Fibroblast of the aortic adventitia (primary cell): Measurements from ENCODE around the gene NKD1. TPM values are rescaled to one million over a fixed set of nuclear protein-coding genes. Genes with fewer than 3 reads are reported as not detected.

Experiments used
- DNase-seq: peaks from one replicate; pipeline ENCODE4 v3.0.0-alpha.2; 2010; ENCODE audit warnings: low read depth
- H3K4me3 ChIP-seq: 2 replicates; pipeline ENCODE4 v1.5.1; 2011; ENCODE audit warnings: low read depth, mild to moderate bottlenecking, control low read depth, low read length, moderate library complexity
- total RNA-seq: library from RNA; depleted of rRNA; stranded (reverse); fragments of >200 nt; gene quantifications from 2 replicates; pipeline ENCODE4 v1.2.3, GENCODE V29; 2012; ENCODE audit warnings: low replicate concordance
- TF ChIP-seq, protein P1 (sequence below): IDR thresholded peaks from 2 replicates; pipeline ENCODE4 v1.5.1; 2011; ENCODE audit warnings: mild to moderate bottlenecking, low read length, control low read depth, inconsistent platforms; ENCODE audit not compliant: insufficient read depth

NKD1 gene
- total RNA-seq, 1 donor: 0.09 TPM

DNA sequence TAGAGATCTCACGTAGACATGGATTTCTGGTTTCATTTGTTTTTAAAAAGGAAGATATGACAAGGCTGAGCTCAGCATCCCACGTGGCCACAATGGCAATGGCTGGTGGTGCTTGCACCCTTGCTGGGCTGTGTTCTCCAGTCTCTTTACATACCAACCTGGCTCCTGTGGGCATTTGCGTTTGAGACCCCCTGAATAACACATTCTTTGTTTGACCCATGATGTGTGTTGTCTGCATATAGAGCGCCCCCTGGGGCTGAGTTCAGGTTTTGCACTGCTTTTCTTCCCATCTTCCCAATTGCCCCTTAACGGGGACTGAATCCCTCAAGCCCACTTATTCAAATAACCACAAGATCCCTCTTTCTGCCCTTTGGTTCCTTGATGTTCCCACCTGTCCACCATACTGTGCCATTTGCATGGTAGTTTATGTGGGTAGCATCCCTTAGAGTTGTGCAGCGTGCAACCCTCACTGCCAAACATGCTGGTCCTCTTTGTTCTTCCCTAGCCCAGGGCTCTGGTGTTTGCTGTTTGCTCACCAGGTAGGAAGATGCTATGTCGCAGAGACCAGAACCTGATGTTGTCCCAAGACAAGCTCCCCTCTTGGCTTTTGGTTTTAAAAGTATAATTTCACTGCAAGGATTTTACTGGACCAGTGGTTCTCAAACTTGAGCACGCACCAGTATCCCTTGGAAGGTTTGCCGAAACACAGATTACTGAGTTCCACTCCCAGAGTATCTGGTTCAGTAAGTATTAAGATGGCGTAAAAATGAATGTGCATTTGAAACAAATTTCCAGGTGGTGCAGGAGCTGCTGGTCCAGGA lies 38.5 kb upstream of the NKD1 start:
- TF ChIP-seq, protein P1, sequence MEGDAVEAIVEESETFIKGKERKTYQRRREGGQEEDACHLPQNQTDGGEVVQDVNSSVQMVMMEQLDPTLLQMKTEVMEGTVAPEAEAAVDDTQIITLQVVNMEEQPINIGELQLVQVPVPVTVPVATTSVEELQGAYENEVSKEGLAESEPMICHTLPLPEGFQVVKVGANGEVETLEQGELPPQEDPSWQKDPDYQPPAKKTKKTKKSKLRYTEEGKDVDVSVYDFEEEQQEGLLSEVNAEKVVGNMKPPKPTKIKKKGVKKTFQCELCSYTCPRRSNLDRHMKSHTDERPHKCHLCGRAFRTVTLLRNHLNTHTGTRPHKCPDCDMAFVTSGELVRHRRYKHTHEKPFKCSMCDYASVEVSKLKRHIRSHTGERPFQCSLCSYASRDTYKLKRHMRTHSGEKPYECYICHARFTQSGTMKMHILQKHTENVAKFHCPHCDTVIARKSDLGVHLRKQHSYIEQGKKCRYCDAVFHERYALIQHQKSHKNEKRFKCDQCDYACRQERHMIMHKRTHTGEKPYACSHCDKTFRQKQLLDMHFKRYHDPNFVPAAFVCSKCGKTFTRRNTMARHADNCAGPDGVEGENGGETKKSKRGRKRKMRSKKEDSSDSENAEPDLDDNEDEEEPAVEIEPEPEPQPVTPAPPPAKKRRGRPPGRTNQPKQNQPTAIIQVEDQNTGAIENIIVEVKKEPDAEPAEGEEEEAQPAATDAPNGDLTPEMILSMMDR: peak; percentile 61
- no peak overlapping the region for H3K4me3 ChIP-seq
- DNase-seq: peak; percentile 3

DNA sequence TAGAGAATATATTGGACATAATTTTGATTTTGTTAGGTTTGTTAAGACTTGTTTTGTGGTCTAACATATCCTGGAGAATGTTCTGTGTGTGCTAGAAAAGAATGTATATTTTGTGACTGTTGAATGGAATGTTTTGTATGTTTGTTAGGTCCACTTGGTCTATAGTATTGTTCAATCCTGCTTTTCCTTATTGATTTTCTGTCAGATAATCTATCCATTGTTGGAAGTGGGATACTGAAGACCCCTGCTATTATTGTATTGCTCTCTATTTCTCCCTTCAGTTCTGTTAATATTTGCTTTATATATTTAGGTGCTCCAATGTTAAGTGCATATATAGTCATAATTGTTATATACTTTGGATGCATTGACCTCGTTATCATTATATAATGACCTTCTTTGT lies 33.0 kb upstream of the NKD1 start:
- DNase-seq: no peak
- H3K4me3 ChIP-seq: no peak overlapping the region
- TF ChIP-seq, protein P1: no peak

DNA sequence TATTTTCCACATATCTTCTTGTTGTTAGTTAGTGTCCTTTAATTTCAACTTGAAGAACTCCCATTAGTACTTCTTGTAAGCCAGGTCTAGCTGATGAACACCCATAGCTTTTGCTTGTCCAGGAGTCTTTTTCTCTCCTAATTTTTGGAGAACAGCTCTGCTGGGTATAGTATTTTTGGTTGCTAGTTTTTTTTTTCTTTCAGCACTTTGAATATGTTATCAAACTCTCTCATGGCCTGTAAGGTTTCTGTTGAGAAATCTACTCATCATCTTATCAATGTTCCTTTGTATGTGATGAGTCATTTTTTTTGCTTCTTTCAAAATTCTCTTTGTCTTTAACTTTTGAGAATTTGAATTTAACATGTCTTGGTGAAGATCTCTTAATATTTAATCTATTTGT lies 31.8 kb upstream of the NKD1 start:
- TF ChIP-seq, protein P1: no peak
- no peak overlapping the region for H3K4me3 ChIP-seq
- no peak for DNase-seq

DNA sequence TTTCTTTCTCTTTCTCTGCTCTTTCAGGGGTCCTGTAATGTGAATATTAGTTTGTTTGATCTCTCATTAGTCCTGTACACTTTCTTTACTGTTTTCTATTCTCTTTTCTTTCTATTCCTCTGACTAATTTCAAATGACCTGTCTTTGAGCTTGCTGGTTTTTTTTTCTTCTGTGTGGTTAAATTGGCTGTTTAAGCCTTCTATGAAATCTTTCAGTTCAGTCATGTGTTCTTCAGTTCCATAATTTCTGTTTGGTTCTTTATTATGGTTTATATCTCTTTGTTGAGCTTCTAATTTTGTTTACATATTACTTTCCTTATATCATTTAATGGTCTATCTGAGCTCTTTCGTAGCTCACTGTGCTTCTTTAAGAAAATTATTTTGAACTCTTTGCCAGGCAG lies 31.3 kb upstream of the NKD1 start:
- DNase-seq: no peak
- TF ChIP-seq, protein P1: no peak
- no peak overlapping the region for H3K4me3 ChIP-seq

DNA sequence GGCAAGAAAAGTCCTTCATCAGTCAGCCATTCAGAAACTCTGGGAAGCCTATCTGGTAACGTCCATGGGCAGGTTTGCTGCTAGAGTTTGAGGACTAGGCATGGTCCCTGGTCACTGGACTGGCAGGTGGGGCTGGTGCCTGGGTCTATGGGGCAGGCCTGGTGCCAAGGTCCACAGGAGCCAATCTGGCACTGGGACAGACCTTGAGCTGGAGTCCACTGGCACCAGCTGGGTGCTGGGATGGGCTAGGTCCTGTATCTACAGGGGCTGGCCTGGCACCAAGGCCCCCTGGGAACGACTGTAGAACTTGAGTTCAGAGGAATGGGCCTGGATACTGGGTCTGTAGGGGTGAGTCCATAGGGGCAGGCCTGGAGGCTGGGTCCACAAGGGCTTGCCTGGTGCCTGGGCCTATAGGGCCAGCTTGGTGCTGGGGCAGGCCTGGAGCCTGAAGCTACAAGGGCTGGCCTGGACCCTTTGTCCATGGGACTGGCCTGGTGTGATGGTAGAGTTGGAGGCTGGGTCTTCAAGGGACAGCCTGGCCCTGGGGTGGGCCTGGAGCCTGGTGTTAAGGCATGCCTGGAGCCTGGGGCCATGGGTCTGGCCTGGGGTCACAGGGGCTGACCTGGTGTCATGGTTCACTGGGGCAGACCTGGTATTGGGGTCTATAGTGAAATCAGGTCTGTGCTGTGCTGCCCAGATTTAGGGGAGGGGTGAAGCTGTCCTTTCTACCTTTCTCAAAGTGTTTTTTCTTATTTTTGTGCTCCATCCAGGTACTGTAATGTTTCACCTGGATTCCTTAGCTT lies 30.5 kb upstream of the NKD1 start:
- TF ChIP-seq, protein P1: no peak
- DNase-seq: no peak

DNA sequence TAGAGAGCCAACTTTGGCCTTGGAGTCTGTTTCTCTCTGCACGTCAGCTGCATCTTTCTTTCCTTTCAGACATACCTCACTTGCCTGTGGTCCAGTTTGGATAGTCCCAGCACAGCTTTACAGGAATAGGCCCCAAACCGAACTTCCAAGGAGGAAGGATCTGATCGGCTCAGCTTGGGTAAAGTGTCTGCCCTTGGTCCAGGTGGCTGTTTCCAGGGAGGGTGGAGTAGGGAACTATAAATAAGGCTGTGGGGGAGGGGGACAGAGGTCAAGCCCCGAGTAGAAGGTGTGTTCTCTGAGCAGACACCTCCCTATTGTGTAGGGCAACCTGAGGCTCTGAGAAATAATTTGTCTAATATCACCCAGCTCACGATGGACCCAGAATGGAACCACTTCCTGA lies 29.2 kb upstream of the NKD1 start:
- no peak for DNase-seq
- TF ChIP-seq, protein P1: no peak
- no peak overlapping the region for H3K4me3 ChIP-seq

More for the DNA sequence above, 30.5 kb upstream of the NKD1 start:
- H3K4me3 ChIP-seq: no peak overlapping the region
